HG02571 (cell line): Measurements from ENCODE around the gene HOXB1.
"Not testable (repeated sequence)": the region's sequence is repeated elsewhere in the genome, so short reads cannot be mapped to it uniquely, and the experiment has no call there.

Experiments
- ATAC-seq: cut with Tn5 transposase; IDR thresholded peaks from one replicate; pipeline ENCODE4 v1.9.1; 2021; ENCODE audit warnings: mild to moderate bottlenecking, moderate library complexity; ENCODE audit not compliant: unreplicated experiment

The HOXB1 gene

DNA sequence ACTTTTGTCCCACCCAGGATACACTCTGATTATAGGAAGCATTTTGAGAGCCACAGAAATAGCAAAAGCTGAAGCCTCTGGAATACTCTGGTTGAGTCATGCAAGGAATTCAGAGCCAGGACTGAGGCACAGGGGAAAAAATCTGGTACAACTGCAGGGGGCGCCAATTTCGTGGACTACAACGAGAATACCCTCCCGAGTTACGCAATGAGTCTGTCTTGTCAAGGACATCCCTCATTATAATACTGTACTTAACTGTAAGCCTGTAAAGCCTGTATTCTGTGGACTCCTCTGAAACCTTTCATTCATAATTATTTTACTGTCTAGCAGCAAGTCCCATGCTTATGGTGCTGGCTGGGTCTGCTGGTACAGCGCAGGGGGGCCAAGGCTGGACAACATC, 7.8 kb downstream of the HOXB1 start:
- no peak for ATAC-seq

DNA sequence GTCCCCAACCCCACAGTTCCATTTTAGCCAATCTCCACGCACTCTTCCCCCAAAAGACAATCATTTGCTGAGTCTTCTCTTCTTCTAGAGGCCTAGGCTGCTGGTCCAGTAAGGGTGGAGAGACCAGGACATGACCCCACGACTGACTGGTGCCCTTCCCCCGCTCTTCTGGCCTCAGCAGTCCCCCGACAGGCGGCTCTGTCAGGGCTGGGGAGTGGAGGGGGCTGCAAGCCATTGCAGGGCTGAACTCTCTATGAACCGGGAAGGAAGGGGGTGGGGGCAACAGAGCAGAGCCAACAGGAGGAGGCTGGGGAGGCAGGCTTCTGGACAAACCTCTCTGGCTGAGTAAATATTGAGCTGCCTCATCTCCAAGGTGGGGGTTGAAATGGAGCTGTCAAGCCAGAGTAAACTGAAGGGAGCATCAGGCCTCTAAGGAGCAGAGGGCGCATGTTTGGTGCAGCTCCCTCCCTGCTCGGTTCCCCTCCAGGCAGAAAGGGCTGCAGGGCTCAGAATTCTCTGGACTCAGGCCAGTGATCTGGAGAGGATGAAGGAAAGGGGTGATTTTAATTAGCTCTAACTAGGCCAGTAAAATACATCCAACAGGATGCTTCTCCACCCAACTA, 8.7 kb downstream of the HOXB1 start:
- ATAC-seq: no peak

- no peak for ATAC-seq
Observed at GRCh38 chr17:48520631-48521079, 10.2 kb downstream of the HOXB1 start.

- ATAC-seq: no peak
Observed at GRCh38 chr17:48519427-48519826, 11.4 kb downstream of the HOXB1 start.

- no peak for ATAC-seq
Observed at GRCh38 chr17:48517478-48517877, 13.3 kb downstream of the HOXB1 start.

DNA sequence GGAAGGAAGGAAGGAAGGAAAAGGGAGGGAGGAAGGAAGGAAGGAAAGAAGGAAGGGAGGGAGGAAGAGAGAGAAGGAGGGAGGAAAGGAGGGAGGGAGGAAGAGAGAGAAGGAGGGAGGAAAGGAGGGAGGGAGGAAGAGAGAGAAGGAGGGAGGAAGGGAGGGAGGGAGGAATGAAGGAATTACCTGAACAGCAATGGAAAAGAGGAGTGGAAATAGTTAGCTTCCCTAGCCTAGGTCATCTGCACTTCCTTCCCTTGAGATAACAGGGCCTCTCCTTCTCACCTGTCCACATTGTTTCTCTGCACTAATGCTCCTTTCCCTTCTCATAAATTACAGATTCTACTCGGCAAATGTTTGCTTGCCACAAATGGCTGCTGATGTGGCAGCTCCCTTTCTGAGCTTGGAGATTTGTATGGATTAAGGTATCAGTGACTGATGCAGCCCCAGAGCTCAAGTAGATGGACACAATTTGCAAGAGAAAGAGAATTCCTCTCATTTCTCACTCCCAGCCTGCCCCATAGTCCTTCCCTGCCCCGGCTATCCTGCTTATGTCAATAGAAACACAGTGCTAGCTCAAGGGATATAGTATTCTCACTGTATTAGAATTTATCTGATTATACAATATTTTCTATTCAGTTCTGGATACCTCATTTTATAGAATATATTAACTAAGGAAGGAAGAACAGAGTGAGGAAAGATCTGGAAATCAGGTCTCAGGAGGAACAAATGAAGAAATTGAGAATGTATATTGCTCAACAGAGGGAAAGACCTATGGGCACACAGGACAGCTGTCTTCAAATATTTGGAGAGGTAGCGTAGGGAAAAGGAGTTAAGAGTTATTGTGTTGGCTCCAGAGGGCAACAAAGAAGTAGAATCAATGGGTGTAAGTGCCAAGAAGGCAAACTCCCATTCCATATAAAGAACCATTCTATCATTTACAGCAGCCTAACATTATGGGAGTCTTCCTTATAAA, 14.6 kb downstream of the HOXB1 start:
- no peak for ATAC-seq

DNA sequence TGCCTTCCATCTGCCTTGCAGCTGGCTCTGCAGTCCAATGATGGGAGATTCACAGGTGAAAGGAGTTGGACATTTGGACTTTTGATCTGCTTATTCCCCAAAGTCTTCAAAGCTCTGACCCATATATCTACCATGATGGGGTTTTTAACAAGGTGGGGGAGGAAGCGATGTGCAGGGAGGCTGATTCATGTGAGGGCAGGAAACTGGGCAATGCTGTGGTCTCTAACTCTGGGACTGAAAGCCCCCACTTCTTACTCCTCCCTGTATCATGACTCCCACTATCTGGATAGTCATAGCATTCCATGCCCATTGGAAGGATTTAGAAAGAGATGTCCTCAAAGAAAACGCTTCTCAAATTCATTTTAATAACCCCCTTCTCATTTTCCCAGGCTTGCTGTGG, 16.3 kb downstream of the HOXB1 start:
- no peak for ATAC-seq

DNA sequence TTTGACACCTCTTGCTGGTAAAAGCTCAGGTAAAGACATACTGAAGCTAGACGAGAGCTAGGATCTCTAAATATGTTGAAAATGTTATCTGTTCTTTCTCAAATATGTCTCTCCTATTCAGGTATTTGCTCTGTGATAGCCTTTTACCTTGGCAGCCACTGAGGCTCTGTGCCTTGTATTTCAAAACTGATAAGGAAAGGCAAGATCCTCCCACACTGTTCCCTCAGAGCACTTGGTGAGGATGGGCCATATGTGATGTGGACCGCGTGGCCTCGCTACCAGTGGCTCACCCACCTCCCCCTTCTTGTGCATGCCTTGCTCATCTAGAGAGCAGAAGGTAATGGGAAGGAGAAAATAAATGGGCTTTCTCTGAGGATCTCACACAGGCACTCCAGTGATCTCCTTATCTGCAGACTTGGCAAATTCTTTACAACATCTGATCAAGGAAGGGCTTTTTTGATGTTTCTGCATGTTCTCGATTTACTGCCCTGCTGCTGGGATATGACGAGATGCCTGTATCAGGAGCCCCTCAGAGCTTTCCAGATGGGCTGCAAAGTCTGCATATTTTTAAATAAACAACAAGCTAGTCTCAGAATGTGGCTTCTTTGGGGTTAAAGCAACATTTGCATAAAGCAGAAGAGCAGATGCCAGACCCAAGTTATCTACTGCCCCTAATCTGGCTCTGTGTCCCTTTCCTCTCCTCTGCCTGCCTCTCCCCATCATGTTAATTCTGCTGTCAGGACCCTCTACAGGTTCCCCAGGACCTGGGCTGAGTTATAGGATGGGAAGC, 16.9 kb downstream of the HOXB1 start:
- no peak for ATAC-seq

DNA sequence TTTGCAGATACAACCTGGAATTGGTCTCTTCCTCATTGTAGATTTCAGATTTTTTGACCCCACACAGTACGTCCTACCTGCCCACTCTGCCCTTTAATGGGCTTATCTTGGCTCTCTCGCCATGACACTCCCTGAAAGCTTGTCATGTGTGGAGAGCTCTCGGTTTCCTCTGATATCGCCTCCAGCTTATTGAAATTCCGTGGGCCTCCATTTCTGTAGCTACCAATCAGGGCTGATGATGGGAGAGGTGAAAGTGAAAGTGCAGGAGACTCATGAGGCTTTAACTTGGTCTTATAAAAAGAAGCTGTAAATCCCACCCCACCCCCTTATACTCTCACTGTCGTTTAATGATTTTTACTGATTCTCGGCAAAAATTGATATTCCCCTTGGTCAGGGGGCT, 17.7 kb downstream of the HOXB1 start:
- no peak for ATAC-seq

DNA sequence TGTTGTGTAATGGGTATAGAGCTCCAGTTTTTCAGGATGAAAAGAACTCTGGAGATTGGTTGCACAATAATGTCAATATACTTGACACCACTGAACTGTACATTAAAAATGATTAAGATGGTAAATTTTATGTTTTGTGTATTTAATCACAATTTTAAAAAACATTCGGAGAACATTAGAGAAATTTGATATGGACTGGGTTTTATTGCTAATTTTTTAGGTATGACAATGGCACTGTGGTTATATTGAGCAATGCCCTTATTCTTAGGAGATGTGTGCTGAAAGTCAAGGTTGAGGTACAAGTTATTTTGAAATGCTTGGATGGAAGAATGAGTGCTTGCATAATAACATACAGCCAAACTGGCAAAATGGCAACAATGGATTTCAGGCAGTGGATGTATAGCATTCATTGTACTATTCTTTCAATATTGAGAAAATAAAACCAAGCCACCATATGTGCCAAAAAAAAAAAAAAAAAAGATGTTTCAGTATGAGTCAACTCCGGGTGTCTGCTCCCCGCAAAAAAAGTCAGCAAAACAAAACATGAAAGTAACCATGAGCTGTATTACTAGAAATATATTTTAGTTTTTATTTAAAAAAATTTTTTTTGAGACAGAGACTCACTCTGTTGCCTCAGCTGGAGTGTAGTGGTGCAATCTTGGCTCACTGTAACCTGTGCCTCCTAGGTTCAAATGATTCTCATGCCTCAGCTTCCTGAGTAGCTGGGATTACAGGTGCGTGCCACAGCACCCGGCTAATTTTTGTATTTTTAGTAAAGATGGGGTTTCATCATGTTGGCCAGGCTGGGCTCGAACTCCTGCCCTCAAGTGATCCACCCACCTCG, 19.8 kb downstream of the HOXB1 start:
- no peak for ATAC-seq

- ATAC-seq: no peak
Observed at GRCh38 chr17:48510381-48510760, 20.4 kb downstream of the HOXB1 start.

- ATAC-seq: not testable (repeated sequence)
Observed at GRCh38 chr17:48509708-48510107, 21.1 kb downstream of the HOXB1 start.

DNA sequence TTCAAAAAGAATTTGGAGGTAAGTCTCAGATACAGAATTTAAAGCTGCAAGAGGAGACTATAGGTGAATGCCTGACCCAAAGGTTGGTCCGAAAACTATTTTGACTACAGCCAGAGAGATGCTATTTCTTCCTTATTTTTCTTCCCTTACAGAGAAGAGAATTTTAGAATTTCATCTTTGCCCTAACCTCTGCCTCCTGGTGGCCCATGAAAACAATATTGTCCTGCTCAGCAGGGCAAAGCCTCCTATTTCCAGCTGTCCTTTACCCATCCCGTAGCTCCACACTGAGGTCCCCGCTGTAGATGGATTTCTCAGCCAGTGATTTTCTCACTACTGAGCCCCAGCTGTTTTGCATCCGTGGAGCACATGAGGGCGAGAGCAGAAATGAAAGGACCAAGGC, 24.6 kb downstream of the HOXB1 start:
- no peak for ATAC-seq

GRCh38 chr17:48505788-48506187, 25.0 kb downstream of the HOXB1 start:
- ATAC-seq: peak; percentile 69

GRCh38 chr17:48504953-48505352, 25.9 kb downstream of the HOXB1 start:
- no peak for ATAC-seq

DNA sequence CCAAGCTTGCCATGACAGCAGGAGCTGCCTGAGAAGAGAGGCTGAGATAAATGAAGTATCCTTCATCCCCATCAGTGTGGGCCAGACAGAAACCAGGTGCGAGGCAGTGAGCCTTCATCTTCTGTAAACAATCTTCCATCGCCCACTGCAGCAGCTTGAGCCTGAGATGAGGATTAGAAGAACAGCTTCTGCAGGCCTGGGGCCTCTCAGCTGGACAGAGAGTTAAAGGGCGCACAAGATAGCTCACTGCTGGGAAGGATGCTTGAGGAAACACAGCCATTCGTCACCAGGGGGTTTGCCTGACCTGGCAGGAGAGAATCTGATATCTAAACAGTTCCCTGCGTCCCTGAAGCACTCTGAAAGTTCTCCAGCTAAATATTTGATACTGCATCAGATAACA, 27.1 kb downstream of the HOXB1 start:
- ATAC-seq: no peak

DNA sequence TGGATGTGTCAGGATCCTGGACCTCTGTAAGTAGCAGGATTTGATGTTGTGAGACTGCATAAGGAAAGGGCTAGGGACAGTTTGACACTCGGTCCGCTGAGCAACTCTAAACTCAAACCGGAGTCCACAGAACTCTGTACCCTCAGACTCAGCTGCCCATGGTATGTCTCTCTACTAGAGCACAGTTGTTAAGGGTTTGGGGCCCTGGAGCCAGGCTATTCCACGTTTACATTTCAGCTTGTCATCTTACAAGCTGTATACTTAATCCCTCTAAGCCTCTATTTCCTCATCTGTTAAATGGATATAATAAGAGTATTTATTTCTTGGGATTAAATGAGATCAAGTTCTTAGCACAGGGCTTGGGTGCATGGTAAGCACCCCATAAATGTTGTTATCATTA, 27.9 kb downstream of the HOXB1 start:
- ATAC-seq: no peak

GRCh38 chr17:48502312-48502711, 28.5 kb downstream of the HOXB1 start:
- no peak for ATAC-seq

GRCh38 chr17:48500435-48501426, 30.1 kb downstream of the HOXB1 start:
- no peak for ATAC-seq
